Keratinocyte (primary cell): ENCODE measurements around the gene SLC5A1.

ENCODE experiments used
- EZH2 ChIP-seq: IDR thresholded peaks from one replicate; pipeline ENCODE4 v1.6.1; 2012; ENCODE audit warnings: inconsistent platforms, mild to moderate bottlenecking, low read length, moderate library complexity
- TF ChIP-seq, protein P1 (sequence below), 3 experiments: IDR thresholded peaks in 1 of 3; conservative IDR thresholded peaks in 1 of 3; optimal IDR thresholded peaks in 1 of 3; 2 replicates in 2 of 3; 3 replicates in 1 of 3; pipeline versions ENCODE3 to v1.5.1; 2011; ENCODE audit warnings: low read length in 3 of 3, mild to moderate bottlenecking in 3 of 3, moderate library complexity in 2 of 3, control low read depth in 1 of 3, inconsistent platforms in 1 of 3; ENCODE audit not compliant: insufficient read depth in 2 of 3; ENCODE audit errors: extremely low read depth in 1 of 3

DNA sequence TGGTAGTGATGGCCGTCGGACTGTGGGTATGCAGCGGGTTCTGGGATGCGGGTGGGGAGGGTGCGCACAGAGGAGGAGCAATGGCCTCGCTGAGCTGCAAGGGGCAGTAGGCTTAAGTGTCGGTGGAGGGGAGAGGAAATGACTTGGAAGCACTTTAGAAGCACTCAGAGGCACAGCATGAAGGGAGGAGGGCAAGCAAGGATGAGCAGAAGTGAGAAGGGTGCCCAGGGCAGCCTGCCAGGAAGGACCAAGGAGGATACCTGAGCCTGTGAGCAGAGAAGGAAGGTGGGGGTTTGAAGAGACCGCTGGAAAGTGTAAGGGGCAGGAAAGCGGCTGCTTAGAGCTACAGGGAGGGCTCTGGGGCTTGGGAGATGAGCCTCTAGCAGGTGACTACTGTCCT lies 330 bp downstream of the SLC5A1 start:
- TF ChIP-seq, protein P1, sequence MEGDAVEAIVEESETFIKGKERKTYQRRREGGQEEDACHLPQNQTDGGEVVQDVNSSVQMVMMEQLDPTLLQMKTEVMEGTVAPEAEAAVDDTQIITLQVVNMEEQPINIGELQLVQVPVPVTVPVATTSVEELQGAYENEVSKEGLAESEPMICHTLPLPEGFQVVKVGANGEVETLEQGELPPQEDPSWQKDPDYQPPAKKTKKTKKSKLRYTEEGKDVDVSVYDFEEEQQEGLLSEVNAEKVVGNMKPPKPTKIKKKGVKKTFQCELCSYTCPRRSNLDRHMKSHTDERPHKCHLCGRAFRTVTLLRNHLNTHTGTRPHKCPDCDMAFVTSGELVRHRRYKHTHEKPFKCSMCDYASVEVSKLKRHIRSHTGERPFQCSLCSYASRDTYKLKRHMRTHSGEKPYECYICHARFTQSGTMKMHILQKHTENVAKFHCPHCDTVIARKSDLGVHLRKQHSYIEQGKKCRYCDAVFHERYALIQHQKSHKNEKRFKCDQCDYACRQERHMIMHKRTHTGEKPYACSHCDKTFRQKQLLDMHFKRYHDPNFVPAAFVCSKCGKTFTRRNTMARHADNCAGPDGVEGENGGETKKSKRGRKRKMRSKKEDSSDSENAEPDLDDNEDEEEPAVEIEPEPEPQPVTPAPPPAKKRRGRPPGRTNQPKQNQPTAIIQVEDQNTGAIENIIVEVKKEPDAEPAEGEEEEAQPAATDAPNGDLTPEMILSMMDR (optimal IDR thresholded peaks at IDR 0.05 in 1 of 3, IDR thresholded peaks at IDR 0.05 in 1 of 3, conservative IDR thresholded peaks at IDR 0.05 in 1 of 3; ENCODE audit: extremely low read depth in 1 of 3, insufficient read depth in 2 of 3, low read length in 3 of 3): no peak
- TF ChIP-seq EZH2: no peak
